GM12875 (cell line): ENCODE data around the gene CLDN20.
"Not testable (repeated sequence)": the region's sequence is repeated elsewhere in the genome, so short reads cannot be mapped to it uniquely, and the experiment has no call there.

Source experiments
- H3K4me3 ChIP-seq: one replicate; pipeline ENCODE4 v1.5.1; 2011; ENCODE audit warnings: low read depth, low read length, control low read depth
- CTCF ChIP-seq: IDR thresholded peaks from 2 replicates; pipeline ENCODE4 v1.5.1; 2011; ENCODE audit warnings: low read depth, mild to moderate bottlenecking, control low read depth, inconsistent platforms, low read length, moderate library complexity, borderline replicate concordance; ENCODE audit not compliant: insufficient read depth

The CLDN20 gene

GRCh38 chr6:155222506-155222905, 41.3 kb upstream of the CLDN20 start:
- TF ChIP-seq CTCF = no peak
- H3K4me3 ChIP-seq = no peak overlapping the region

DNA sequence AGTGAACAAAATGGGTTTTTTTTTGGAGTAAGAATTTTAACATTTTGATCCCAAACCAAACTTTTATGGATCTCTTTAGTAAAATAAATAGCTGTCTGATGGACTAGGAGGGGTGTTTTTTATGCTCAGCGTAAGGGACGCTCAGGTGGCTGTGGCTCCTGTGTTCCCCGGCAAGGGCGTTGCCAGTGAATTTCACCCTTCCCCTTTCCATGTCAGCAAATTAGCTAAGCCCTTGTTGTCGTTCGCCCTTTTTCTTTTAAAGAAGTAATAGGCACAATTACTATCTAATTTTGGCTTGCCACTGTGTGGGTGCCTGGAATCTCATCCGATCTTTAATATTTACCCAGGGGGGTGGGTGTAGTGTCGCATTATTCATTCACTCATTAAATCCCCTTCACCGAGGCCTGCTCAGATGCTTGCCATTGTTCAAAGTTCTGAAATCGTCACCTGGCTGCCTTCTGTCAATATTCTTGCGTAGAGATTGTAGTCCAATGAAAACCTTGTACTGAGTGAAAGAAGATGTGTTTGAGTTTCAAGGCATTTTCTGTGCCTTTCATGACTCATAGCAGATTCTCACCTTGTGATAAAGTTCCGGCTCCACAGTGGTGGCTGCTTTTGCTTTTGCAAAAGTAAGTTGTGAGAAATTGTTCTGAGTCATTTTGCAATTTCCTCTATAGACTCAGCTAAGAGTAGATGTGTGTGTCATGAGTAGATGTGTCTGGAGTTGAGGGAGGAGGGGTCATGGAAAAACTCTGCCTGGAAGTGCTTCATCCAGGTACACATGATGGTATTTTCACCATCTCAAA, 40.0 kb upstream of the CLDN20 start:
- no peak for TF ChIP-seq CTCF
- H3K4me3 ChIP-seq = no peak overlapping the region

DNA sequence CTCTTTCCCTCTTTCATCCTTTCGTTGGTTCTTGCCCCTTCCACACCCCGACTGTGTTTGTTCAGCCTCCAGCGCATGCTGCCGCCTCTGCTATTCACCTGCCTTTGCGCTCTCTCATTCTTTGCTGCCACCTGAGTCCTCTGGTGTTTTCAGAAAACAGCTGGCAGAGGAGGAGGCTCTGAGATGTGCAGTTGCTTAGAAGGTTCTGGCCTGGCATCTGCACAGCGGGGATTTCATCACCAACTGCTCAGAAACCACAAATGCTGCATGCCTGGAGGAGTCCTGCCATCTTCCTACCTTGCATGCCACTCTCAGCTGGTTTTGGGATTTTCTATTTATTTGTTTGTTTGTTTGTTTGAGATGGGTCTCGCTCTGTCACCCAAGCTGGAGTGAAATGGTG, 39.2 kb upstream of the CLDN20 start:
- no peak for TF ChIP-seq CTCF
- no peak overlapping the region for H3K4me3 ChIP-seq

GRCh38 chr6:155227046-155227445, 36.8 kb upstream of the CLDN20 start:
- TF ChIP-seq CTCF = no peak

GRCh38 chr6:155228546-155229166, 35.2 kb upstream of the CLDN20 start:
- H3K4me3 ChIP-seq = no peak overlapping the region
- TF ChIP-seq CTCF = no peak

More at GRCh38 chr6:155227046-155227445, 36.8 kb upstream of the CLDN20 start:
- no peak overlapping the region for H3K4me3 ChIP-seq

- not testable (repeated sequence) for H3K4me3 ChIP-seq
Measured at GRCh38 chr6:155230975-155231374, 32.8 kb upstream of the CLDN20 start.

DNA sequence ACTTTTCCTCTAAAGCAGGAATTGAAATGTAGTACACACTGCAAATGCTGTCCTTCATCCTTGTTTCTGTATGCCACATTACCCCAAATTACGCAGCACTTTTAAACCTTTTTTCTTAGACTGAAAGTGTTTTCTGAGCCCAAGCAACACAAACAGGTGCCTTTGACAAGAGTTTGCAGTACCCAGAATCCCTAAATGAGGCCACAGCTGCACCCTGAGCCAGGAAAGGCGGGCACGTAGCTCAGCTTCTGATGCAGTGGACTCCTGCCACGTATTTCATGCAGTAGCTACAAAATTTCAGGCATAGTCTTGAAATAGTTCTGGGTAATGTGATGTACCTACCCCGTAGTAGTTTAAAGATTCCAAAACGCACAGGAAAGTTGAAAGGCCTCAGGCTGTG, 31.0 kb upstream of the CLDN20 start:
- no peak overlapping the region for H3K4me3 ChIP-seq
- TF ChIP-seq CTCF = no peak
